ENCODE results near the gene ZNF607. TPM values are rescaled to one million over a fixed set of nuclear protein-coding genes. Genes with fewer than 3 reads are reported as not detected.

The ZNF607 gene
- total and polyA plus RNA-seq, 2 experiments from 2014 or later: 2.2 to 3.7 TPM

DNA sequence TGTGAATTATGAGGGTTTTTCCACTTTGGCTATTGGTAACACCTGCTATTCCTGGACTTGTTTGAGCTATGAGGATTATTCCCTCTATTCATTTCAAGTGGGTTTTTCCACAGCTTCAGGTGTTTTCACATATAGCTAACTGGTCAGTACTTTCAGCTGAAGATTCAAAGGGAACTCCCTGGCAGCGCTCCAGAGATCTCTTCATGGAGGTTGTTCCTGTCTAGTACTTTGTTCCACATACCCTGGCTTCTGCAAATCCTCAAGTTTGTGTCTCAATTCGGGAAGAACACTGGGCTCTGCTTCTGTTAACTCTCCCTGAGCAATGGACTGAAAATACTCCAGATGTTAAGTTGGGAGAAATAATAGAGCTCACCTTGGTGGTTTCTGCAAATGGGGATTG lies 5.6 kb upstream of the ZNF607 start:
- Histone ChIP-seq H3K9ac (no peak overlapping the region), H3K4me2 (ENCODE audit: unreplicated experiment) (no peak overlapping the region), H3K4me1 (ENCODE audit: insufficient read depth) (no peaks in the 10 kb centered on the region), H3K27ac (no peak overlapping the region), H3K27me3 (replicated peaks; ENCODE audit: insufficient read depth) (no peaks in the 10 kb centered on the region), H2AFZ (no peak overlapping the region), H4K20me1 (ENCODE audit: insufficient read depth) (no peaks in the 10 kb centered on the region), H3K36me3 (ENCODE audit: low read depth) (no peaks in the 10 kb centered on the region), H3K4me3 (no peak overlapping the region), H3K9me3 (ENCODE audit: low read depth) (no peaks in the 10 kb centered on the region), H3K79me2 (ENCODE audit: insufficient read depth) (no peaks in the 10 kb centered on the region), H3F3A (ENCODE audit: insufficient read depth) (no peaks in the 10 kb centered on the region), H3K9me2 (ENCODE audit: insufficient read depth) (no peaks in the 10 kb centered on the region)
- WGBS, 2 experiments (ENCODE audit: low coverage in 1 of 2, low lambda C conversion rate in 2 of 2, missing lambda C conversion rate in 2 of 2): 64 to 74% methylated on average over 2 of the region's 2 CpGs
- DNase-seq: no peak
- in situ Hi-C loops (cut with MboI): no loop called here
- TF ChIP-seq EZH2 (IDR thresholded peaks at IDR 0.05; ENCODE audit: insufficient read depth, poor library complexity, severe bottlenecking): no peak
- no peak for TF ChIP-seq EZH2phosphoT487 (IDR thresholded peaks at IDR 0.05; ENCODE audit: insufficient read depth, low read depth)

DNA sequence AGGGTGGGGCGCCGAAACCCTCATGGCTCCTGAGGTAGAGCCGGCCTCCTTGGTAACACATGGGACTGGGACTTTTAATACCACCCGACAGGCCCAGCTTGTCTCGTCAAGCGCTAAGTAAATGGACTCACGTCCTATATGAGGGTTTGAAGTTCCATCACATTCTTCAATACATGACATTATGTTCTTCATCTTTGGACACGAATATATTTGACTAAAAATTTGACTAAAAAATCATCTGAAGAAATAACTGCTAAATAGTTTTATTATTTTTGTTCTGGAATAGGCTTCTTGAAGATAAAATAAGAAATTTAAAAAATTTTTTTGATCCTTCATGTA lies 335 bp upstream of the ZNF607 start:
- in situ Hi-C loops (cut with MboI): no loop called here
- Histone ChIP-seq H3K36me3 (ENCODE audit: low read depth) (0 out of 2 replicates have a peak, but pooled peaks cover 2% of the 10 kb centered on the region), H3K9me2 (ENCODE audit: insufficient read depth) (no peaks in the 10 kb centered on the region), H3F3A (ENCODE audit: insufficient read depth) (no peaks in the 10 kb centered on the region), H3K4me3 (peak overlapping the region; percentile 95), H2AFZ (peak overlapping the region; percentile 99), H3K9me3 (ENCODE audit: low read depth) (no peaks in the 10 kb centered on the region), H3K79me2 (ENCODE audit: insufficient read depth) (peaks cover 32% of the 10 kb centered on the region), H3K9ac (peak overlapping the region; percentile 88), H3K27ac (no peak overlapping the region), H3K4me2 (ENCODE audit: unreplicated experiment) (peak overlapping the region; percentile 78), H3K4me1 (ENCODE audit: insufficient read depth) (0 out of 2 replicates have a peak, but pooled peaks cover 7% of the 10 kb centered on the region), H4K20me1 (ENCODE audit: insufficient read depth) (no peaks in the 10 kb centered on the region), H3K27me3 (replicated peaks; ENCODE audit: insufficient read depth) (no peaks in the 10 kb centered on the region)
- TF ChIP-seq EZH2phosphoT487 (IDR thresholded peaks at IDR 0.05; ENCODE audit: insufficient read depth, low read depth): no peak
- TF ChIP-seq EZH2 (IDR thresholded peaks at IDR 0.05; ENCODE audit: insufficient read depth, poor library complexity, severe bottlenecking): no peak
- no peak for DNase-seq
- 4 to 5% methylated on average over 8 of the region's 8 CpGs for WGBS, 2 experiments (ENCODE audit: low coverage in 1 of 2, low lambda C conversion rate in 2 of 2, missing lambda C conversion rate in 2 of 2)

DNA sequence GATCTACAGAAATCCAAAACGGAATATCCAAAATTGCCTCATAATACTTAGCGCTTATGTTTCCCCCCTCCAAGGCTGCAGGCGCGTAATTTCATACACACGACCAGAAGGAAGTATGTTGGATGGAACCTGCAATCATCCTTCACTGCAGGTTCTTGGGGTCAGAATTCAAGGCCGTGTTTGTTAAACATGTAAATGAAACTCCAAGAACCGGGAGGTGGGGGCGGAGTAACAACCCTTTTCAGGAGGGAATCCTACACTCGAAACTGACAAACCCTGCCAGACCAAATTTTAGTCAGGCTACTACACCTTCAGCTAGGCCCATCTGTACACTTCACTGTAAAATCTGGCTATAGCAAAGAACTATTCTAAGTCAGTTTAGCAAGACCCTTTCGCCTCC lies 1.3 kb downstream of the ZNF607 start:
- Histone ChIP-seq H3F3A (ENCODE audit: insufficient read depth) (no peaks in the 10 kb centered on the region), H3K4me1 (ENCODE audit: insufficient read depth) (0 out of 2 replicates have a peak, but pooled peaks cover 7% of the 10 kb centered on the region), H3K36me3 (ENCODE audit: low read depth) (0 out of 2 replicates have a peak, but pooled peaks cover 6% of the 10 kb centered on the region), H2AFZ (peak overlapping the region; percentile 99), H3K4me3 (peak overlapping the region; percentile 95), H3K9me3 (ENCODE audit: low read depth) (no peaks in the 10 kb centered on the region), H3K79me2 (ENCODE audit: insufficient read depth) (peaks cover 35% of the 10 kb centered on the region), H3K27me3 (replicated peaks; ENCODE audit: insufficient read depth) (no peaks in the 10 kb centered on the region), H3K9ac (peak overlapping the region; percentile 88), H3K27ac (no peak overlapping the region), H4K20me1 (ENCODE audit: insufficient read depth) (no peaks in the 10 kb centered on the region), H3K4me2 (ENCODE audit: unreplicated experiment) (peak overlapping the region; percentile 78), H3K9me2 (ENCODE audit: insufficient read depth) (no peaks in the 10 kb centered on the region)
- TF ChIP-seq EZH2phosphoT487 (IDR thresholded peaks at IDR 0.05; ENCODE audit: insufficient read depth, low read depth) (no peak), EZH2 (IDR thresholded peaks at IDR 0.05; ENCODE audit: insufficient read depth, poor library complexity, severe bottlenecking) (no peak)
- DNase-seq: no peak
- 66 to 67% methylated on average over 10 of the region's 10 CpGs for WGBS, 2 experiments (ENCODE audit: low coverage in 1 of 2, low lambda C conversion rate in 2 of 2, missing lambda C conversion rate in 2 of 2)
- in situ Hi-C loops (cut with MboI): no loop called here

DNA sequence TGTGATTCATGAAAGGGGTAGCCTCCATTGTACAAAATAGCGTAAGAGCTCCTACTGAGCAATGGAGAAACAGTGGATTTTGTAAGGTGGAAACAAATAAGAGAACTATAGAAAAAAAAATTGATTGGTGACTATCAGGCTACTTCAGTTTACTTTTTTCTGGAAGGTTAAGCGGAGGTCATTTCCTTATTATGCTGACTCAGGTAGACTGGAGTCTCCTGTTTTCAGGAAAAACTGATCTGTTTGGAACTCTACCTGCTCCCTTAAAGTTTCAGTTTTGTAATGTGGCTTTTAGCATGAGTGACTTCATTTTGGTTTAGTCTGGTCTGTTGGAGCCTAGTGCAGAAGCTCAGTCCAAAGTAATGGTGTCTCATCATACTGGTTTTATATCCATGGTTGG lies 3.4 kb downstream of the ZNF607 start:
- DNase-seq: no peak
- Histone ChIP-seq H3K4me1 (ENCODE audit: insufficient read depth) (0 out of 2 replicates have a peak, but pooled peaks cover 7% of the 10 kb centered on the region), H3K36me3 (ENCODE audit: low read depth) (0 out of 2 replicates have a peak, but pooled peaks cover 6% of the 10 kb centered on the region), H3K9ac (no peak overlapping the region), H3K27me3 (replicated peaks; ENCODE audit: insufficient read depth) (no peaks in the 10 kb centered on the region), H3K79me2 (ENCODE audit: insufficient read depth) (peaks cover 40% of the 10 kb centered on the region), H3K9me2 (ENCODE audit: insufficient read depth) (no peaks in the 10 kb centered on the region), H3K4me2 (ENCODE audit: unreplicated experiment) (no peak overlapping the region), H3K27ac (no peak overlapping the region), H2AFZ (no peak overlapping the region), H3K4me3 (no peak overlapping the region), H3K9me3 (ENCODE audit: low read depth) (no peaks in the 10 kb centered on the region), H3F3A (ENCODE audit: insufficient read depth) (no peaks in the 10 kb centered on the region), H4K20me1 (ENCODE audit: insufficient read depth) (no peaks in the 10 kb centered on the region)
- 94 to 100% methylated on average over 2 of the region's 2 CpGs for WGBS, 2 experiments (ENCODE audit: low coverage in 1 of 2, low lambda C conversion rate in 2 of 2, missing lambda C conversion rate in 2 of 2)
- in situ Hi-C loops (cut with MboI): no loop called here
- TF ChIP-seq EZH2 (IDR thresholded peaks at IDR 0.05; ENCODE audit: insufficient read depth, poor library complexity, severe bottlenecking) (no peak), EZH2phosphoT487 (IDR thresholded peaks at IDR 0.05; ENCODE audit: insufficient read depth, low read depth) (no peak)
